ENCODE data around the gene ACTN4.

ACTN4 gene

GRCh38 chr19:38634757-38635482, 12.5 kb upstream of the ACTN4 start:
- H3K4me3 Mint-ChIP-seq = no peak overlapping the region
- H3K9me3 Mint-ChIP-seq = no peaks in the 10 kb centered on the region
- H3K36me3 Mint-ChIP-seq (ENCODE audit: low read depth) = peaks cover 33% of the 10 kb centered on the region
- H3K27ac Mint-ChIP-seq = peak overlapping the region in 2 of 3 experiments; percentile 71 to 84
- H3K27me3 Mint-ChIP-seq (ENCODE audit: low read depth) = no peaks in the 10 kb centered on the region
- TF ChIP-seq CTCF (IDR thresholded peaks at IDR 0.05; ENCODE audit: unreplicated experiment in 3 of 3) = peak; percentile 91 to 97 (median 97)
- H3K4me1 Mint-ChIP-seq = peaks cover 20% of the 10 kb centered on the region

GRCh38 chr19:38635483-38636399, 11.7 kb upstream of the ACTN4 start:
- no peaks in the 10 kb centered on the region for H3K27me3 Mint-ChIP-seq (ENCODE audit: low read depth)
- H3K4me3 Mint-ChIP-seq = no peak overlapping the region
- TF ChIP-seq CTCF (IDR thresholded peaks at IDR 0.05; ENCODE audit: unreplicated experiment in 3 of 3) = no peak
- no peaks in the 10 kb centered on the region for H3K9me3 Mint-ChIP-seq
- peaks cover 32% of the 10 kb centered on the region for H3K36me3 Mint-ChIP-seq (ENCODE audit: low read depth)
- peak overlapping the region in 1 of 3 experiments; percentile 44 for H3K27ac Mint-ChIP-seq
- peaks cover 20% of the 10 kb centered on the region for H3K4me1 Mint-ChIP-seq

GRCh38 chr19:38638461-38638860, 9.0 kb upstream of the ACTN4 start:
- no peak for TF ChIP-seq CTCF (IDR thresholded peaks at IDR 0.05; ENCODE audit: unreplicated experiment in 3 of 3)
- Mint-ChIP-seq H3K9me3 (no peaks in the 10 kb centered on the region), H3K4me1 (peaks cover 6% of the 10 kb centered on the region), H3K27me3 (ENCODE audit: low read depth) (no peaks in the 10 kb centered on the region), H3K27ac (no peak overlapping the region), H3K4me3 (no peak overlapping the region), H3K36me3 (ENCODE audit: low read depth) (peaks cover 12% of the 10 kb centered on the region)

- peaks cover 8% of the 10 kb centered on the region for H3K36me3 Mint-ChIP-seq (ENCODE audit: low read depth)
- H3K9me3 Mint-ChIP-seq = no peaks in the 10 kb centered on the region
- TF ChIP-seq CTCF (IDR thresholded peaks at IDR 0.05; ENCODE audit: unreplicated experiment in 3 of 3) = no peak
- peaks cover 2% of the 10 kb centered on the region for H3K4me1 Mint-ChIP-seq
- H3K27ac Mint-ChIP-seq = no peak overlapping the region
- H3K4me3 Mint-ChIP-seq = no peak overlapping the region
- H3K27me3 Mint-ChIP-seq (ENCODE audit: low read depth) = no peaks in the 10 kb centered on the region
Measured at GRCh38 chr19:38639679-38640078, 7.8 kb upstream of the ACTN4 start.

GRCh38 chr19:38640368-38640767, 7.1 kb upstream of the ACTN4 start:
- Mint-ChIP-seq H3K27me3 (ENCODE audit: low read depth) (no peaks in the 10 kb centered on the region), H3K4me1 (no peaks in the 10 kb centered on the region)

More at GRCh38 chr19:38640368-38640767, 7.1 kb upstream of the ACTN4 start:
- H3K9me3 Mint-ChIP-seq = no peaks in the 10 kb centered on the region
- no peak for TF ChIP-seq CTCF (IDR thresholded peaks at IDR 0.05; ENCODE audit: unreplicated experiment in 3 of 3)
- H3K36me3 Mint-ChIP-seq (ENCODE audit: low read depth) = peaks cover 6% of the 10 kb centered on the region
- H3K27ac Mint-ChIP-seq = no peak overlapping the region
- no peak overlapping the region for H3K4me3 Mint-ChIP-seq
